Measurements from ENCODE around the gene HOXB4. TPM values are rescaled to one million over a fixed set of nuclear protein-coding genes. Genes with fewer than 3 reads are reported as not detected.

Gene HOXB4
- total RNA-seq, 1 experiment from 2014 or later = 0.04 TPM

- peak within 1 kb of the TSS; percentile 69 for H3K4me3 Mint-ChIP-seq
- ATAC-seq (no peak), DNase-seq (ENCODE audit: low spot score) (no peak)
- no peak within 1 kb of the TSS for H3K27ac Mint-ChIP-seq
- ChIA-PET CTCF (no interaction called here), POLR2A (no interaction called here)
- peaks cover 99% of the 10 kb centered on the region; the same call in 1 of the 2 replicates for H3K27me3 Mint-ChIP-seq (ENCODE audit: low read depth)
- H3K4me1 Mint-ChIP-seq = peaks cover 80% of the 10 kb centered on the region
- TF ChIP-seq ZNF121 (CRISPR knock-in tag; IDR thresholded peaks at IDR 0.05) (no peak), NFYB (CRISPR knock-in tag; conservative IDR thresholded peaks at IDR 0.05; ENCODE audit: low read depth) (peak; percentile 55; the same call in 1 of the 2 replicates), ZNF671 (CRISPR knock-in tag; IDR thresholded peaks at IDR 0.05) (no peak), ZNF416 (CRISPR knock-in tag; IDR thresholded peaks at IDR 0.05) (no peak), TP53 (CRISPR knock-in tag; IDR thresholded peaks at IDR 0.05) (no peak), USF2 (CRISPR knock-in tag; IDR thresholded peaks at IDR 0.05) (peak; percentile 41; the same call in 1 of the 2 replicates), AR (CRISPR knock-in tag; IDR thresholded peaks at IDR 0.05) (no peak)
- TF ChIP-seq, protein P1, sequence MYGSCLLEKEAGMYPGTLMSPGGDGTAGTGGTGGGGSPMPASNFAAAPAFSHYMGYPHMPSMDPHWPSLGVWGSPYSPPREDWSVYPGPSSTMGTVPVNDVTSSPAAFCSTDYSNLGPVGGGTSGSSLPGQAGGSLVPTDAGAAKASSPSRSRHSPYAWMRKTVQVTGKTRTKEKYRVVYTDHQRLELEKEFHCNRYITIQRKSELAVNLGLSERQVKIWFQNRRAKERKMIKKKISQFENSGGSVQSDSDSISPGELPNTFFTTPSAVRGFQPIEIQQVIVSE (CRISPR knock-in tag; IDR thresholded peaks at IDR 0.05; ENCODE audit: borderline replicate concordance) = no peak
- H3K36me3 Mint-ChIP-seq = no peaks in the 10 kb centered on the region
- no peaks in the 10 kb centered on the region for H3K9me3 Mint-ChIP-seq
Observed at GRCh38 chr17:48545022-48545375, 33.2 kb downstream of the HOXB4 start, which contains the start of gene HOXB2. Gene HOXB2 (minus strand): TSS chr17:48545109. CDS start chr17:48544911, 198 bp downstream.

DNA sequence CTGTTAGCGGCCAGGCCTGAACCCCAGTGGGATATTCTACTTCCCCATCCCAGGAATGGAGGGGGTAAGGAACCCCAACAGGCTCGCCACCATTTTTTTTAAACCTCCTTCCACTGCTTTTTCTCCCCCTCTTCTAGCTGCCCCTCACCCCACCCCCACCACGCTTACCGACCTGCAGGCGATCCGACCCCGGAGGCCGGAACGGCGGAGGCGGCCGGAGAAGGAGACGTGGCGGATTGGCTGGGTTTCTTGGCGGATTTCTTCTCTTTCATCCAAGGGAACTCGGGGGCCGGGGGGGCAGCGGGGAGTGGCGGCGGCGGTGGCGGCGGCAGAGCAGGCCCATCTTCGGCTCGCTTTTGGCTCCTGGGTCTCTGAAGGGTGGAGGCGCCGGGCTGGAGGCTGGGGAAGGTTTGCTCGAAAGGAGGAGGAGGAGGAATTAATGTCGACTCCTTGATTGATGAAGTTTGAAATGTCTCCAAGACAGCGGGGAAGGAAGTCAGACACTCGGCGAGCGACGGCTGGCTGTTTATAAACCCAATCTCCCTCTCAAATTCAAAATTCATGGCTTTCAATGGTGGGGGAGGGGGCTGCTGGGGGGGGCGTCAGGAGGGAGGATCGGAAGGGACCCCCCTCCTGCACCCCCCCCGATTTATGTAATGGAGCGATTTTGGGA, 33.7 kb downstream of the HOXB4 start:
- DNase-seq (ENCODE audit: low spot score) (peak; percentile 70), ATAC-seq (no peak)
- H3K36me3 Mint-ChIP-seq = no peaks in the 10 kb centered on the region
- no peak overlapping the region for H3K27ac Mint-ChIP-seq
- peaks cover 99% of the 10 kb centered on the region; the same call in 1 of the 2 replicates for H3K27me3 Mint-ChIP-seq (ENCODE audit: low read depth)
- no peaks in the 10 kb centered on the region for H3K9me3 Mint-ChIP-seq
- peaks cover 78% of the 10 kb centered on the region for H3K4me1 Mint-ChIP-seq
- TF ChIP-seq ZNF423 (CRISPR knock-in tag; IDR thresholded peaks at IDR 0.05) (no peak), ZNF512 (CRISPR knock-in tag; IDR thresholded peaks at IDR 0.05; ENCODE audit: borderline replicate concordance) (no peak), USF2 (CRISPR knock-in tag; IDR thresholded peaks at IDR 0.05) (no peak), SMAD4 (CRISPR knock-in tag; IDR thresholded peaks at IDR 0.05) (no peak), FOXJ3 (CRISPR knock-in tag; IDR thresholded peaks at IDR 0.05; ENCODE audit: borderline replicate concordance) (no peak)
- TF ChIP-seq, protein P2, sequence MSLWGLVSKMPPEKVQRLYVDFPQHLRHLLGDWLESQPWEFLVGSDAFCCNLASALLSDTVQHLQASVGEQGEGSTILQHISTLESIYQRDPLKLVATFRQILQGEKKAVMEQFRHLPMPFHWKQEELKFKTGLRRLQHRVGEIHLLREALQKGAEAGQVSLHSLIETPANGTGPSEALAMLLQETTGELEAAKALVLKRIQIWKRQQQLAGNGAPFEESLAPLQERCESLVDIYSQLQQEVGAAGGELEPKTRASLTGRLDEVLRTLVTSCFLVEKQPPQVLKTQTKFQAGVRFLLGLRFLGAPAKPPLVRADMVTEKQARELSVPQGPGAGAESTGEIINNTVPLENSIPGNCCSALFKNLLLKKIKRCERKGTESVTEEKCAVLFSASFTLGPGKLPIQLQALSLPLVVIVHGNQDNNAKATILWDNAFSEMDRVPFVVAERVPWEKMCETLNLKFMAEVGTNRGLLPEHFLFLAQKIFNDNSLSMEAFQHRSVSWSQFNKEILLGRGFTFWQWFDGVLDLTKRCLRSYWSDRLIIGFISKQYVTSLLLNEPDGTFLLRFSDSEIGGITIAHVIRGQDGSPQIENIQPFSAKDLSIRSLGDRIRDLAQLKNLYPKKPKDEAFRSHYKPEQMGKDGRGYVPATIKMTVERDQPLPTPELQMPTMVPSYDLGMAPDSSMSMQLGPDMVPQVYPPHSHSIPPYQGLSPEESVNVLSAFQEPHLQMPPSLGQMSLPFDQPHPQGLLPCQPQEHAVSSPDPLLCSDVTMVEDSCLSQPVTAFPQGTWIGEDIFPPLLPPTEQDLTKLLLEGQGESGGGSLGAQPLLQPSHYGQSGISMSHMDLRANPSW (CRISPR knock-in tag; conservative IDR thresholded peaks at IDR 0.05; ENCODE audit: low read depth) = no peak
- TF ChIP-seq, protein P3, sequence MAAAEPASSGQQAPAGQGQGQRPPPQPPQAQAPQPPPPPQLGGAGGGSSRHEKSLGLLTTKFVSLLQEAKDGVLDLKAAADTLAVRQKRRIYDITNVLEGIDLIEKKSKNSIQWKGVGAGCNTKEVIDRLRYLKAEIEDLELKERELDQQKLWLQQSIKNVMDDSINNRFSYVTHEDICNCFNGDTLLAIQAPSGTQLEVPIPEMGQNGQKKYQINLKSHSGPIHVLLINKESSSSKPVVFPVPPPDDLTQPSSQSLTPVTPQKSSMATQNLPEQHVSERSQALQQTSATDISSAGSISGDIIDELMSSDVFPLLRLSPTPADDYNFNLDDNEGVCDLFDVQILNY (CRISPR knock-in tag; IDR thresholded peaks at IDR 0.05) = no peak
- peak overlapping the region; percentile 69 for H3K4me3 Mint-ChIP-seq
- ChIA-PET CTCF (interaction anchor here (0.5 to 0.9 kb wide), 2 partner anchors 19 to 28 kb away, joined by 3 read pairs; no protein-coding TSS in a partner anchor), POLR2A (no interaction called here)
